HG03280 (cell line): ENCODE data around the gene BMI1.
A peak's percentile ranks its signal among the peaks of the same experiment; 100 is the strongest.
"Not testable (repeated sequence)": the region's sequence is repeated elsewhere in the genome, so short reads cannot be mapped to it uniquely, and the experiment has no call there.

Source experiments
- ATAC-seq: cut with Tn5 transposase; IDR thresholded peaks from one replicate; pipeline ENCODE4 v1.9.1; 2021; ENCODE audit warnings: mild to moderate bottlenecking, moderate library complexity; ENCODE audit not compliant: unreplicated experiment

Gene BMI1

GRCh38 chr10:22320591-22321155 lies at the start of gene BMI1:
BMI1 (plus strand) TSS chr10:22321099; CDS start chr10:22326450, 5,351 bp downstream.
- ATAC-seq: peak; percentile 24

DNA sequence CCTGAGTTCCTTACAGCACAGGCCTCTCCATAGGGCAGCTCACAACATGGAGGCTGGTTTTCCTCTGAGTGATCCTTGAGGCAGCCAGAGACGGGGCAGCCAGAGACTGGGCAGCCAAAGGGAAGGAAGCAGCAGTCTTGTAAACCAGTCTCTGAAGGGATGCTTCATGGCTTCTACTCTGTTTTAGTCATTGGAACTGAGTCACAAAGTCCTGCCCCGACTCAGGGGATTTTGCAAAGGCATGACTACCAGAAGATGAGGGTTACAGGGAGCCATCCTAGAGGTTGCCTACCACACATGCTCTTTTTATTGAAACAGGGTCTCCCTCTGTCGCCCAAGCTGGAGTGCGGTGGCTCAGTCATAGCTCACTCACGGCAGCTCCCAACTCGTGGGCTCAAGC lies 49.1 kb upstream of the BMI1 start:
- no peak for ATAC-seq

- no peak for ATAC-seq
Measured at GRCh38 chr10:22278441-22278782, 42.5 kb upstream of the BMI1 start.

DNA sequence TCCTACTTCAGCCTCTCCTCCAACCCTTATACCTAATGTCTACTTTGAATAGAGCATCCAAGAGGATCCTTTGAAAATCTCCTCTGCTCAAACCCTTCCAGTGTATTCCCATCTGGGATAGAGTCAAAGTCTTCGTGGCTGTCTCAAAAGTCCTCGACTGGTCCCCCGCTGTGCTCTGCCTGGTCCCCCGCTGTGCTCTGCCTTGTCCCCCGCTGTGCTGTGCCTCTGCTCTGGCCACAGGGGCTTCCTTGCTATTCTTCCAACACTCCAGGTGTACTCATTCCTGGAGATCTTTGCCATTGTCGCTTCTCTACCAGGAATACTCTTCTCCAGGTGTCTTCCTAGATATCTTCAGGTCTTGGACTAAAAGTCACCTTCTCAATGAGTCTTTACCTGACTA lies 40.8 kb upstream of the BMI1 start:
- ATAC-seq: no peak

DNA sequence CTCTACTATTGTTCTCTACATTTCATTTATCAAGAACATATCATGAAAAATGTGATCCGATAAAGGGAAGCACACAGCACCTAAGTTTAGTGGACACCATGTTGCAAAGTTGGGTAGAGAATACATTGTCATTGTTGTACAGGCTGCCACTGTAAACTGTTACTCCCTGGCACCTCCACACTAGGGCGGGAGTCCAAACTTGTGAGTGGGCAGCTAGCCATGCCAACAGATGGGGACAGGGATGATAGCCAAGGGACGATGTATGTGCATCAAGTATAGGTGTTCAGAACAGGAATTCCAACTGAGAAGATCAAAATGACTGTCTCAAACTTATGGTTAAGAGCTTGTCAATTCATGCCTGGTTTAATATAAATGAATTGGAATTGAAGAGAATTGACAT lies 35.8 kb upstream of the BMI1 start:
- ATAC-seq: no peak

DNA sequence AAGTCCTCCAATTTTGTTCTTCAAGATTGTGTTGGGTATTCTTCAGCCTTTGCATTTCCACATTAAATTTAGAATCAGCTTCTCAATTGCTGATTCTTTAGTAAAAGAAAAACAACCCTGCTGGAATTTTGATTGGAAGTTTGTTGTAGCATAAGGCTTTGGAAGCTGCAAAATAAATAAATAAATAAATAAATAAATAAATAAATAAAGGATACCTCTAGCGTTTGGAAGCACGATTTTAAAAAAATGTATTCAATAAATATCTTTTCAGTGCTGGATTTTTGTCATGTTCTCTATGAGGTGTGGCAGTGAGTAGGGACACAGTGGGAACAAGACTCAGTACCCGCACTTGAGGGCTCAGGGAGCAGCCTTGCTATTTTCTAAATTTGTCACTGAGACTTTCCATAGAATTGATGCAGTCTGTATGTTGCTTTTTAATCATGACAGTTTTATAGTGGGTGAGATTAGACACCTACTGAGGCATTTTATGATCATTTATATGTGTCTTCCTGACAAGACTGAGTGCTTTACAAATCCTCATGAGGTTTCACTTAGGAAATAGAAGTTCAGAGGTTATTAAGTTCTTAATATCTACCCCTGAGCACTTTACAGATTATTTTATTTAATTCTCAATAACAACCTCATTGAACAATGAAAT lies 27.0 kb upstream of the BMI1 start:
- no peak for ATAC-seq

GRCh38 chr10:22294694-22295093 lies 26.2 kb upstream of the BMI1 start:
- no peak for ATAC-seq

DNA sequence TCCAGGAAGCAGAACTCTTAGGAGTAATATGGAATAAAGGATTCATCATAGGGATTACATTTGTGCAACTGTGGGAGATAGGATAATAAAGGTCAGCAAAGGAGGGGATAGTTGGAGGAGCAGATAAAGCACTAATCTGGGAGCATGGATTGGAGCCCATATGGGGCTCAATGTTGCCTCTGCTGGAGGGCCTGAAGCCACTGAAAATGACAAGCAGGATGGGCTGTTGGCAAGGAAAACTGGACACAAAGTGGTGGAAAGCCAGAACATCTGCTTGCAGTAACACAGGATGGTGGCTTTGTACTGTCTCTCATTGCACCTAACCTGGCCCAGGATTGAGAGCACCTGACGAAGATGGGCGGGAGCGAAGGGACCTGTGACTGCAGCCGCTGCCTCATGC lies 19.7 kb upstream of the BMI1 start:
- ATAC-seq: no peak

DNA sequence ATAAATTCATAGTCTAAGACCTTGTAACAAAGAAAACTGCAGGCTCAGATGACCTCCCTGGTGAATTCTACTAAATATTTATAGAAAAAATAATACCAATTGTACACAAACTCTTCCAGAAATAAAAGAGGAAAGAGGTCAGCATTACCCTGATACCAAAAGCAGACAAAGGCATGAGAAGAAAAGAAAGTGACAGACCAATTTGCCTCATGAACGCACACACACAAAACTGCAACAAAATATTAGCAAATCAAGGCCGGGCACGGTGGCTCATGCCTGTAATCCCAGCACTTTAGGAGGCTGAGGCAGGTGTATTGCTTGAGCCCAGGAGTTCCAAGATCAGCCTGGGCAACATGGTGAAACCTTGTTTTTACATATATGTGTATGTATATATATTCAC lies 17.4 kb upstream of the BMI1 start:
- no peak for ATAC-seq

DNA sequence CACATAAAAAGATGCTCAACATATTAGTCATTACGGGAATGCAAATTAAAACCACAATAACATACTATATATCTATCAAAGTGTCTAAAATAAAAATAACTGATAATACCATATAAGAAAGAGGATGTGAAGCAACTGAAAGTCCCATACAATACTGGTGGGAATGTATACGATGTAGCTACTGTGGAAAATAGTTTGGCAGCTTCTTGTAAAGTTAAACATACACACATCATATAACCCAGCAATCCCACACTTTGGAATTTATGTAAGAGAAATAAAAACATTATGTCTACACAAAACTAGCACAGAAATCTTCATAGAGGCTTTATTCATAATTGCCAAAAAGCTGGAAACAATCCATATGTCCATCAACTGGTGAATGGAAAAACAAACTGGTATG lies 15.2 kb upstream of the BMI1 start:
- ATAC-seq: no peak

DNA sequence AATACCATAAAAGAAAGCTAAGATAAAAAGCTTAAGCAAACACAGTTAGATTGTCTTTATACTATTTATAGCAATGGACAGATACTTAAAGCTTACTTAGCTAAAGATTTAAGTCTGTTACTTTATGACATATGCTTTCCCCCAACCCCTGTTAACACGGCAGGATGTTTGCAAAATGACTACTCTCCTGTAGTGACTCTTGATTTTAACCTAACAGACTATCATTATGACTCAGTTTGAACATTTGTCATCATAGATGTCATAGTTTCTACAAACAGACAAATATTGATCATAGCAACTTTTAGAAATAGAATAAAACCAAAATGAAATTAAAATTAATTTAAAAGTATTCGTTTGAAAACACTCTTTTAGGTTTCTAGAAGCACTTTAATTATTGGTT lies 12.5 kb upstream of the BMI1 start:
- ATAC-seq: peak; percentile 93

DNA sequence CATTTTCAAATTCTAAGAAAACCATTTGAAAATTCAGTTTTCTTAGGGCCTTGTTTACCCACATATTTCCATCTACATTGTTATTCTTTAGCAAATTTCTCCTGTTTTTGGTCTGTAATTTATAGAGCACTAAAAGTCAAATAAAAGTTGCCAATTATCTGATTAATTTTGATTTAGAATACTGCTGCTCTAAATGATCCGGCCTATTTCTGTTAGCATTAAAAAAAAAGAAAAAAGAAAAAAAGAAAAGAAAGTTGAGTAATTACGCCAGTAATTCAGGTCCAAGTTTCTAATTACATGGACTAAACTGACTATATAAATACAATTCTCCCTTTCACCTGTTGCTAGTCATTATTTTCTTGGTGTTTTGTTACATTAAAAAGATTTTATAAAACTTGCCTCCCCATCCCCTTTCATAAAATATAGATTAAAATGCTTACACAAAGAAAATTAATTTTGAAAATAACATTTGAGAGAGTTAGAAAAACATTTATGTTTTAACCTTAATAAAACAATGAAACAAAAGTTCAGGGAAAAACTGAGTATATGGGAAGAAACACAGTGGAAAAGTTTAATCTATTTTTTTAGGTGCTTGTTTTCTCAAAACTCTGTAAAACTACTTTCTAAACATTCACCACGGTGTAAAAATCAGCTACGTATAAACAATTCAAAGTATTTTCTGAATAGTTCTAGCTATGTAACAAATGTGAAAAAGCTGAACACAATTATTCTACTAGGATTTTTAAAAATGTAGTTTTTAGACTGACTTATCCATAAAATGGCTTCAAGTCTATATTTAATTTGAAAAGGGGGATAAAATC lies 11.5 kb upstream of the BMI1 start:
- ATAC-seq: no peak

GRCh38 chr10:22310012-22310411 lies 10.9 kb upstream of the BMI1 start:
- not testable (repeated sequence) for ATAC-seq

GRCh38 chr10:22310928-22311327 lies 10.0 kb upstream of the BMI1 start:
- no peak for ATAC-seq

DNA sequence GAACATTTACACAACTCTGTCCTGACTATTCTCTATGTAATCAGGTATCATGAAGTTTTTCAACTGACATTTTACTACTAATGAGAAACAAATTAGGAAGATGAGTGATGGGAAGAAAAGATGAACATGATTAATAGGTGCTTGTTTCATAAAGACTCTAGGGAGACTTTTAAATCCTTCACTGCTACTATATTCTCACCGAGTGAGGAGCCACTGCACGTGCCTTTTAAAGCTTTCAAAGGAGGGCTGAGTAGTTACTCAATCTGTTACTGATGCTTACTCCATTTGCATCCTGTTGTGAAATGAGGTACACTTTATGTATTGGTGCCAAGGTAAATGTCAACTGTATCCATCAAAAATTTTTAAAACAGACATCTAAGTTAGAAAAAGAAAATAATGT lies 6.0 kb upstream of the BMI1 start:
- no peak for ATAC-seq

GRCh38 chr10:22315455-22316285 lies 5.2 kb upstream of the BMI1 start:
- ATAC-seq: peak; percentile 28

- ATAC-seq: peak; percentile 63
Measured at GRCh38 chr10:22316286-22317075, 4.4 kb upstream of the BMI1 start, which contains the start of gene COMMD3. COMMD3 (plus strand) TSS chr10:22316388; CDS start chr10:22316418, 30 bp downstream.

DNA sequence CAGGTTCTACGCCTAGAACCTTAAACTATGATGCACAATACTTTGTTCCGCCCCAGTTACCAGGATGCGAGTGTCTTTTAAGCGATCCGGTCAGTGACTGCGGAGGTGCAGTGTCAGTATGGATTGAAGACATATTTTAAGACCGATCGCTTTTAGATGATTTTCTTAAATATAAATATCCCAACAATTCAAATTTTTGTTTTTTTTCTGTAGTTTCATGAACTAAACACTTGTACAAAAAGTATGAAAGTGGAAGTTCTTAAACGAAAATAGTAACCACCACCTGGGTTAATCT lies 3.9 kb upstream of the BMI1 start:
- ATAC-seq: peak; percentile 29

DNA sequence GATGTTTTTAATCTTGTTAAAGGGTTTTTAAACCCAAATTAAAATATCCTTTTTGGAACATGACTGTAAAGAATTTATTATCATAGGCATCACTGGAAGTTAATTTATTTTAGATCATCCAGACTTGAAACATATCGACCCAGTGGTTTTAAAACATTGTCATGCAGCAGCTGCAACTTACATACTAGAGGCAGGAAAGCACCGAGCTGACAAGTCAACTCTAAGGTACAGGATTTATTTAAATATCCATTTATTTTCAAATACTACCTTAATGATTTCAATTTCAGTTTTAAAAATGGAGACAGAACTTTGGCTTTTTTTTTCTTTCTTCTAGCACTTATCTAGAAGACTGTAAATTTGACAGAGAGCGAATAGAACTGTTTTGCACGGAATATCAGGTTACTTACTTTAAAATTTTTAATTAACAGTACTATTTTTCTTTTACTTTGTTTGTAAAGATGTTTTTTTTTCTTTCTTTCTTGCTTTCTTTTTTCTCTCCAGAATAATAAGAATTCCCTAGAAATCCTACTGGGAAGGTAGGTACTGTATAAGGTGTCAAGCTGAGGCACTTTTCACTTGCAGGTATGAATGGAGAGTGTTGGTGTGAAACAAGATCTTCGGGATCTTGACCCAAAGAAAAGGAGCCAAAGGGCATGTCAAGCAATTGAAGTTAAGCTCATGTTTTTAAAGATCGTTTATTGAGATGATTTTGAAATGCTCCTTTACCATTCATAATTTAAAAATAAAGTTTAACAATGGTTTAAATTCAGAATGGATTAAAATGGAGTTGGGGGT lies 2.9 kb upstream of the BMI1 start:
- ATAC-seq: no peak

GRCh38 chr10:22318772-22319171 lies 2.1 kb upstream of the BMI1 start:
- ATAC-seq: no peak
